ENCODE results near the gene IFNAR2. TPM values are rescaled to one million over a fixed set of nuclear protein-coding genes. Genes with fewer than 3 reads are reported as not detected.

IFNAR2 gene
- total RNA-seq, 1 experiment from 2014 or later, result 12.3 TPM

DNA sequence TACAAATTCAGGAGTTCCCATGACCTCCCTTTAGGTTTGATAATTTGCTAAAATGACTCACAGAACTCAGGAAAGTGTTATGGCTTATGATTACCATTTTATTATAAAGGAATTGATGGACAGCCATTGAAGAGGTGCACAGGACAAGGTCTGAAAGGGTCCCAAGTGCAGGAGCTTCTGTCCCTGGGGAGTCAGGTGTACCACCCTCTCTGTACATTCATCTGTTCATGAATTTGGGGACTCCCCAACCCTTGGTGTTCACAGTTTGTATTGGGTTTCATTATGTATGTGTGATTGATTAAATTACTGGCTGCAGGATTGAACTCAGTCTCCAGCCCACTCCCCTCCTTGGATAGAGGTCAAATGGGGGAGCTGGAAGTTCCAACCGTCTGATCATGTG lies 25.7 kb downstream of the IFNAR2 start:
- Histone ChIP-seq H2AFZ (ENCODE audit: low read depth, low read length, poor library complexity, severe bottlenecking) (no peak overlapping the region), H3K4me1 (ENCODE audit: control insufficient read depth in 1 of 2, insufficient read depth in 2 of 2, low read length in 2 of 2) (no peaks in the 10 kb centered on the region), H3K36me3 (ENCODE audit: control insufficient read depth in 1 of 2, insufficient read depth in 2 of 2, low read length in 2 of 2) (peaks cover 5 to 9% of the 10 kb centered on the region in 2 experiments; a peak in 2 of 4 replicates), H3K9me3 (ENCODE audit: control insufficient read depth in 1 of 2, insufficient read depth in 1 of 2, low read depth in 1 of 2, low read length in 2 of 2) (no peaks in the 10 kb centered on the region), H3K79me2 (ENCODE audit: insufficient read depth, low read length) (no peaks in the 10 kb centered on the region), H3K9ac (ENCODE audit: low read length) (no peak overlapping the region), H3K27me3 (ENCODE audit: insufficient read depth, low read length) (no peaks in the 10 kb centered on the region), H4K20me1 (ENCODE audit: insufficient read depth) (no peaks in the 10 kb centered on the region), H3K4me2 (ENCODE audit: low read length) (no peak overlapping the region), H3K4me3 (replicated peaks in 1 of 2; ENCODE audit: low read depth in 1 of 2, low read length in 2 of 2) (no peak overlapping the region), H3K27ac (ENCODE audit: low read depth, low read length) (no peak overlapping the region), H3K9me2 (ENCODE audit: insufficient read depth) (no peaks in the 10 kb centered on the region)
- DNase-seq (ENCODE audit: low read depth, low spot score) (no peak), ATAC-seq (no peak)
- TF ChIP-seq, protein P1, sequence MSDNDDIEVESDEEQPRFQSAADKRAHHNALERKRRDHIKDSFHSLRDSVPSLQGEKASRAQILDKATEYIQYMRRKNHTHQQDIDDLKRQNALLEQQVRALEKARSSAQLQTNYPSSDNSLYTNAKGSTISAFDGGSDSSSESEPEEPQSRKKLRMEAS (IDR thresholded peaks at IDR 0.05), result no peak
- no peak for TF ChIP-seq SP1 (IDR thresholded peaks at IDR 0.05; ENCODE audit: low read depth)
- no peak for TF ChIP-seq YY1 (IDR thresholded peaks at IDR 0.05; ENCODE audit: extremely low read depth, insufficient replicate concordance, low read depth, low read length)
- TF ChIP-seq EGR1 (IDR thresholded peaks at IDR 0.05; ENCODE audit: low read depth), result no peak
- no peak for TF ChIP-seq SIN3A (IDR thresholded peaks at IDR 0.05; ENCODE audit: low read depth)
- no peak for TF ChIP-seq EZH2phosphoT487 (IDR thresholded peaks at IDR 0.05; ENCODE audit: borderline replicate concordance)
- no peak for TF ChIP-seq EZH2 (IDR thresholded peaks at IDR 0.05)
- no peak for TF ChIP-seq CEBPB (IDR thresholded peaks at IDR 0.05; ENCODE audit: low read depth)
- TF ChIP-seq RAD21 (IDR thresholded peaks at IDR 0.05; ENCODE audit: low read depth), result no peak
- TF ChIP-seq POLR2AphosphoS5 (IDR thresholded peaks at IDR 0.05; ENCODE audit: low read depth, low read length), result no peak
- no peak for TF ChIP-seq ELF1 (IDR thresholded peaks at IDR 0.05; ENCODE audit: borderline replicate concordance, low read depth)
- TF ChIP-seq, protein P2, sequence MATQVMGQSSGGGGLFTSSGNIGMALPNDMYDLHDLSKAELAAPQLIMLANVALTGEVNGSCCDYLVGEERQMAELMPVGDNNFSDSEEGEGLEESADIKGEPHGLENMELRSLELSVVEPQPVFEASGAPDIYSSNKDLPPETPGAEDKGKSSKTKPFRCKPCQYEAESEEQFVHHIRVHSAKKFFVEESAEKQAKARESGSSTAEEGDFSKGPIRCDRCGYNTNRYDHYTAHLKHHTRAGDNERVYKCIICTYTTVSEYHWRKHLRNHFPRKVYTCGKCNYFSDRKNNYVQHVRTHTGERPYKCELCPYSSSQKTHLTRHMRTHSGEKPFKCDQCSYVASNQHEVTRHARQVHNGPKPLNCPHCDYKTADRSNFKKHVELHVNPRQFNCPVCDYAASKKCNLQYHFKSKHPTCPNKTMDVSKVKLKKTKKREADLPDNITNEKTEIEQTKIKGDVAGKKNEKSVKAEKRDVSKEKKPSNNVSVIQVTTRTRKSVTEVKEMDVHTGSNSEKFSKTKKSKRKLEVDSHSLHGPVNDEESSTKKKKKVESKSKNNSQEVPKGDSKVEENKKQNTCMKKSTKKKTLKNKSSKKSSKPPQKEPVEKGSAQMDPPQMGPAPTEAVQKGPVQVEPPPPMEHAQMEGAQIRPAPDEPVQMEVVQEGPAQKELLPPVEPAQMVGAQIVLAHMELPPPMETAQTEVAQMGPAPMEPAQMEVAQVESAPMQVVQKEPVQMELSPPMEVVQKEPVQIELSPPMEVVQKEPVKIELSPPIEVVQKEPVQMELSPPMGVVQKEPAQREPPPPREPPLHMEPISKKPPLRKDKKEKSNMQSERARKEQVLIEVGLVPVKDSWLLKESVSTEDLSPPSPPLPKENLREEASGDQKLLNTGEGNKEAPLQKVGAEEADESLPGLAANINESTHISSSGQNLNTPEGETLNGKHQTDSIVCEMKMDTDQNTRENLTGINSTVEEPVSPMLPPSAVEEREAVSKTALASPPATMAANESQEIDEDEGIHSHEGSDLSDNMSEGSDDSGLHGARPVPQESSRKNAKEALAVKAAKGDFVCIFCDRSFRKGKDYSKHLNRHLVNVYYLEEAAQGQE (IDR thresholded peaks at IDR 0.05; ENCODE audit: low read depth), result no peak
- TF ChIP-seq, protein P3, sequence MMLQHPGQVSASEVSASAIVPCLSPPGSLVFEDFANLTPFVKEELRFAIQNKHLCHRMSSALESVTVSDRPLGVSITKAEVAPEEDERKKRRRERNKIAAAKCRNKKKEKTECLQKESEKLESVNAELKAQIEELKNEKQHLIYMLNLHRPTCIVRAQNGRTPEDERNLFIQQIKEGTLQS (IDR thresholded peaks at IDR 0.05), result no peak
- ChIA-PET POLR2A (no interaction called here), RAD21 (ENCODE audit: low non-redundant PET in 1 of 2, low total read pairs in 2 of 2, uncharacterized antibody in 2 of 2, unreplicated experiment in 2 of 2) (no interaction called here), CTCF (no interaction called here)
- intact Hi-C loops (cut with micrococcal nuclease), result no loop called here
- BruUV-seq (replicated peaks), result no TSS peak
